GM19463 (cell line): ENCODE results near the gene AGPAT3.
"Not testable (repeated sequence)": the region's sequence is repeated elsewhere in the genome, so short reads cannot be mapped to it uniquely, and the experiment has no call there.

Source experiments
- ATAC-seq: cut with Tn5 transposase; IDR thresholded peaks from one replicate; pipeline ENCODE4 v1.9.1; 2021; ENCODE audit warnings: mild to moderate bottlenecking, moderate library complexity; ENCODE audit not compliant: unreplicated experiment

The AGPAT3 gene, protein sequence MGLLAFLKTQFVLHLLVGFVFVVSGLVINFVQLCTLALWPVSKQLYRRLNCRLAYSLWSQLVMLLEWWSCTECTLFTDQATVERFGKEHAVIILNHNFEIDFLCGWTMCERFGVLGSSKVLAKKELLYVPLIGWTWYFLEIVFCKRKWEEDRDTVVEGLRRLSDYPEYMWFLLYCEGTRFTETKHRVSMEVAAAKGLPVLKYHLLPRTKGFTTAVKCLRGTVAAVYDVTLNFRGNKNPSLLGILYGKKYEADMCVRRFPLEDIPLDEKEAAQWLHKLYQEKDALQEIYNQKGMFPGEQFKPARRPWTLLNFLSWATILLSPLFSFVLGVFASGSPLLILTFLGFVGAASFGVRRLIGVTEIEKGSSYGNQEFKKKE

DNA sequence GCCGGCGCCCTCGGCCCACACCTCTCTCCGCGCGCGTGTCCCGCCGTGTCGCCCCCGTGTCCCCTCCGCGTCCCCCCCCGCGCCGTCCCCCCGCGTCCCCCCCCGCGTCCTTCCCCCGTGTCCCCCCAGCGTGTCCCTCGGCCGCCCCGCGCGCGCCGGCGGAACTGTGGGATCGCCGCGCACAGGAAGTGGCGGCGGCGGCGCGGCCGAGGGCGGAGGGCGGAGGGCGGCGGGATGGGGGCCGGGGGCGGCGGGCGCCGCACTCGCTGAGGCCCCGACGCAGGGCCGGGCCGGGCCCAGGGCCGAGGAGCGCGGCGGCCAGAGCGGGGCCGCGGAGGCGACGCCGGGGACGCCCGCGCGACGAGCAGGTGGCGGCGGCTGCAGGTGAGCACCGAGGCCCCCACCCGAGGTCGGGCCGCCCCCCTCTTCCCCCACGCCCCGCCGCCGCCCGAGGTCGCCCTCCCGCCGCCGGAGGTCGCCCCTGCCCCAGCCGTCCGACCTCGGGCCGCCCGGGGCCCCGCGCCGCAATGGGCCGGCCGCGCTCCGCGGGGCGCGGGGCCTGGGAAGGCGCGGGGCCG, at the start of gene AGPAT3:
TSS of gene AGPAT3 (plus strand) at position 262 of the 578 bp plus-strand sequence. CDS start 94,459 bp downstream, outside the sequence.
- no peak for ATAC-seq

DNA sequence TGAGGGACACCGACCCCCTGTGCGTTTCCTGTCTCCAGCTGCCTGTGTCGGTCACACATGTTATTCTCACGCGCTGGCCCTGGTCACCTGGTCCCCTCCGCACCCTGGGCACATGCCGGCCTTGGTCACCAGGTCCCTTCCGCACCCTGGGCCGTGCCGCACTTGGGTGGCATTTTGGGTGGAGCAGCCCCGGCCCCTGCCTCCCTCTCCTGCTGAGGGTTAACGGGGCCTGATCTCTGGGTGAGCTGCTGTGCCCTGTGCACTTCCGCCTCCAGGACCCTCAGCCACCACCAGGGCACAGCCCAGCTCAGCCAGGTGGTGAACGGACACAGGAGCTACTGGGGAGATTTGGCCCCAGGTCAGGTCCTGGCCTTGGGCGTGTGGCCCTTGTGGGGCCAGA, 49.0 kb upstream of the AGPAT3 start:
- ATAC-seq = no peak

DNA sequence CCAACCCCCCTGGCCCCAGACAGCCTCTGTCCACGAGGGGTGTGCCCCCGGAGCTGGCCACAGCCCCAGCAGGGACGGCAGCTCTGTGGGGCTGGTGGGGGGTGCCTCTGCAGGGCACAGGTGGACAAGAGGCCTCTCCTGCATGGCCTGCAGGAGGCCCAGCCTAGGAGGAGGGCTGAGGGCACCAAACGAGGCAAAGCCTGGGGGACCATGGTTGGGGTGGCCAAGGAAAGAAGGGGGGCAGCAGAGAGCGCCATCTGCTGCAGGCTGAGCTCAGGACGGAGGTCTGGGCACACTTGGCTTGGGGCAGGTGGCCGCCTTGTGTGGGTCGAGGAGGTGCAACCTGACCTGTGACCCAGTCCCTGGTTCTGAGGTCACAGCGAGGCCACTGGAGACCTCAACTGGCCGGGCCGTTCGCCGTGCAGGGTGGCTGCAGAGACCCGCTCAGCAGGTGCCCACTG, 48.4 kb upstream of the AGPAT3 start:
- no peak for ATAC-seq

DNA sequence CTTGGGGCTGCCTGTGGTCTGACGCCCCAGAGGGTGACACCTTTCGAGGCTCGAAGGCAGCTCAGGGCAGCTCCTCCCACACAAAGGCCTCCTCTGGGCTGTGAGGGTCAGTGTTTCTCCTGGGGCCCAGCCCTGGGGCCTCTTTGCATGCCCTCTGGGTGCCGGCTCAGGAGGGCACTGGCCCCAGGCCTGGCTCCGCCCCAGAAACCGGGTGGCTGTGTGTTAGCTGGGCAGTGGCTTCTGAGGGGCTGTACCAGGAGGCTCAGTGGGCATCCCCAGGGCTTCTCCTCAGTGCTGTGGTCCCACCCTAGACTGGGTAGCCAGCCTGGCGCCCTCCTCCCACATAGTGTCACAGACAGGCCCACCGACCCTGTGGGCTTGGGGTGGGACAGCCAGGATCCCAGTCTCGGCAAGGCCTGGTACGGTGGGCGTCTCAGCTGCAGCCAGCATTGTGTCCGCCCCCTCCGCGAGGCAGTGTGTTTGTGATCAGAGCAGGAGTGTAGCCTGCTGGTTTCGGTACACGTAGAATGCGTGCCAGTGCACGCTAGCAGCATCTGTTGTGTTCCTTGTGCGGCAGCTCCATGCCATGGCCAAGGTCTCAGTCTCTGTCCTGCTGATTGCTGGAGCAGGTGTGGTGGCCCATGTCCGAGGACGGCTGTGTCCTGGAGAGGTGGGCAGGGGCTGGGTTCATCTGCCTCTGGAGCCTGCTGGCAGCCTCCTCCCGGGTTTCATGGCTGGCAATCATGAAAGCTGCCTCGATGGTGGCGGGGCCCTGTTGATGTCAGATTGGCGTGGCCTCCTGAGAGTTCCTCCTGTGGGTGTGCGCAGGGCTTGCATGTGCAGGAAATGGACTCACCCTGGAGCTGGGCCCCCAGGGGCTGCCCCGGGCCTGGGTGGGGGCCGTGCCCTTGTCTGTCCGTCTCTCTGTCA, 47.6 kb upstream of the AGPAT3 start:
- no peak for ATAC-seq

DNA sequence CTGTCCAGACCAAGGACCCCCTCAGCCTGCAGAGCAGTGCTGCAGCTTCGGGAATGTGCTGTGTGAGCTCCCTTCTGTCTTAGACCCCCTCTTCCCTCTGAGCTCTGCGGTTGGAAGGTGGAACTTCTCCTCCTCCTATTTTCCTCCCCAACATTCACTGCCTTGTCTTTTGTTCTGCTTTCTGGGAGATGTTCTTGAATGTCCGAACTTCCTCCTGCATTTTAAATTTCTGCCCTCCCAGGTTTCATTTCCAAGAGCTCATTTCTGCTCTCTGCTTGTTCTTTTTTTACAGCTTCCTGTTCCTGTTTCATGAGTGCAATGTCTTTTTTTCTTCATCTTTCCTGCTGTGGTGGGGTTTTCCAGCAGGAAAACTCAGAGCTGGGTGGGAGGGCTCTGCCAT, 46.3 kb upstream of the AGPAT3 start:
- ATAC-seq = no peak

DNA sequence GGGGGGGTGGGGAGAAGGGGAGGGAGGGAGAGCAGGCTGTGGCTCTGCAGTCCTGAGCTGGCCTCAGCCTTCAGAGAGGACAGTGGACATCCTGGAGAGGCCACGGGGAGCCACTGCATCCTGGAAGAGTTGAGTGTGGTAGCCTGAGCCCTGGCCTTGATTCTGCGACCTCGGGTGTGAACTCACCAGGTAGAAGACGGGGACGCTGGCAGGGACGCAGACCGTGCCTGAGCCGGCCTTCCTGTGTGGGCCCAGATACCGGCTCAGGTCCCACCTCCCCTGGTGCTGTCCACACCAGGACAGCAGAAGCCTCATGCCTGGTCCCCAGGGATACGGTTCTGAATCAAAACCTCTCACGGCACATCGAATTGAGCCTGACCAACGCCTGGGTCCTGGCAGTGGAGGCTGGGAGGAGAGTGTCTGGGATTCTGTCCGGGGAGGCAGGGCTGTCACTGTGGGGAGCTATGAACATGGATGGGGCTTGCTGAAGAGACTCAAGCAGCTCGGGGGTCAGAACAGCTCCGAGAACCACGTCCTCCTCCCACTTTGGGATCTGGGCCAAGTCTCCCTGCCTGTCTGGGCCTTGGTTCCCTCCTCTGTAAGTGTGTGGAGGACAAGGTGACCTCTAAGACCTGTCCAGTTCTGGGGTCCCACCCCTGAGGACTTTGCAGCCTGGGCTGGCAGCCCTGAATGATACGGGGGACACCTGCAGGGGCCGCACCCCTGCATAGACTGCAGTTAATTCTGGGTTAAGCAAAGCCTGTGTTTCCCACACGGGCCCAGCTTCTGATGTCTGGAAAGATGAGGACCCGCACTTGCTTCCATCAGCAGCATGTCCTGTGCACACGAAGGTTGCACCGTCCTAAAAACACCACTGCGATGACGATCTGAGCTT, 45.3 kb upstream of the AGPAT3 start:
- ATAC-seq = no peak

DNA sequence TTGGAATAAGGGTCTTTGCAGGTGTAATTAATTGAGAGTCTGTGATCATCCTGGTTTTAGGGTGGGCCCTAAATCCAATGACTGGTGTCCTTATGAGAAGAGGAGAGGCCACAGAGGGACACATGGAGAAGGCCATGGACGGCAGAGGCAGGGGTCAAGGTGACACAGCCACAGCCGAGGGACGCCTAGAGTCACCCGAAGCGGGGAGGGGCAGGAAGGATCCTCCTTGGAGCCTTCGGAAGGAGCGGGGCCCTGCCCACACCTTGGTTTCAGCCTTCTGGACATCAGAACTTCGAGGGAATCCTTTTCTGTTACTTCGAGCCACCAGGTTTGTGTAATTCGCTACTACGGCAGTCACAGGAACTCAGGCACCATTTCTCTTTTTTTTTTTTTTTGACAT, 44.6 kb upstream of the AGPAT3 start:
- ATAC-seq = no peak

DNA sequence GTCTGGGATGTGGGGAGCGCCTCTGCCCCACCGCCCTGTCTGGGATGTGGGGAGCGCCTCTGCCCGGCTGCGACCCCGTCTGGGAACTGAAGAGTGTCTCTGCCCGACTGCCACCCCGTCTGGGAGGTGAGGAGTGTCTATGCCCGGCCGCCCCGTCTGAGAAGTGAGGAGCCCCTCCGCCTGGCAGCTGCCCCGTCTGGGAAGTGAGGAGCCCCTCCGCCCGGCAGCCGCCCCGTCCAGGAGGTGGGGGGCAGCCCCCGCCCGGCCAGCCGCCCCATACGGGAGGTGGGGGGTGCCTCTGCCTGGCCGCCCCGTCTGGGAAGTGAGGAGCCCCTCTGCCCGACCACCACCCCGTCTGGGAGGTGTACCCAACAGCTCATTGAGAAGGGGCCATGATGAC, 42.9 kb upstream of the AGPAT3 start:
- not testable (repeated sequence) for ATAC-seq

DNA sequence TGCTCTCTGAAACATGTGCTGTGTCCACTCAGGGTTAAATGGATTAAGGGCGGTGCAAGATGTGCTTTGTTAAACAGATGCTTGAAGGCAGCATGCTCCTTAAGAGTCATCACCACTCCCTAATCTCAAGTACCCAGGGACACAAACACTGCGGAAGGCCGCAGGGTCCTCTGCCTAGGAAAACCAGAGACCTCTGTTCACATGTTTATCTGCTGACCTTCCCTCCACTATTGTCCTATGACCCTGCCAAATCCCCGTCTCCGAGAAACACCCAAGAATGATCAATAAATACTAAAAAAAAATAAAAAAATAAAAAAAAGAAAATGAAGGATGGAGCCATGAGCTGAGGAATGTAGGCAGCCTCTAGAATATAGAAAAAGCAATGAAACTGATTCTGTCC, 42.3 kb upstream of the AGPAT3 start:
- not testable (repeated sequence) for ATAC-seq

DNA sequence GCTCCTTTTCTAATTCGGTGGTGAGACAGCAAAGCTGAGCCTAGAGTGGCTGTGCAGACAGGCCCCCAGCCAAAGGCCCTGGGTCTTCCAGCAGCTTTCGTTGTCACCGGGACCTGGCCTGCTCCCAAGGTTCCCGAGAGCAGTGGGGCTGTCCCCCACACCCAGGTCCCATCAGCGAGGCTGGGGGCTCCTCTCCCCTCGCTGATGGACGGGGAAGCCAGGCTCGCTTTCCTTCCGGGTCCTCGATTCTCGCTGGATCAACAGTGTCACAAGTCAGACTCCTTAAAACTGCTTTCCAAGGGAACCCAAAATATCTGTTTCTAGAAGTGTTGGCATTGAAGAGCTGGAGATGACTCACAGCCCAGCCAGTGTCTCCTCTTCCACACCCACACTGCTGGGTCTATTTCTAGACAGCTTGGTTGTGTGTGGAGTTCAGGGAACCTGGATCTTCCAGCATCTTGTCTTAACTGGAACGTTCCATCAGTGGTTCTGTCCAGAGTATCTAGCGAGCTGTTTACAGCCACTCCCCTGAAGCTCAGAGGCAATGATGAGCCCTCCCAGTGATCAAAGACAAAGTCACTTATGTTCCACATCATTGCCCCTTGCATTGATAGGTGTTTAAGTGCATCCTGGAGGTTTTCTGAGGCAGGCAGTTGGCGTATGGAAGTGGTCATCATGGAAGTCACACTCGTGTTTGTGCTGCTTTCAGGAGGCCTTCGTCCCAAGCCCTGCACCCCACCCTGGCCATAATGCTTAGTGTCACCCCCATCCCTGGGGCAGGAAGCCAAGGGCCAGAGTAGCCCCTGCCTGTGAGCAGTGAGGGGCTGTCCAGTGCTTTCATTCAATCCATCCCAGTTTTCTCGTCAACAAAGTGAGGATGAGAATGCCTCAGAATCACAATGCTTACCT, 40.4 kb upstream of the AGPAT3 start:
- ATAC-seq = no peak

DNA sequence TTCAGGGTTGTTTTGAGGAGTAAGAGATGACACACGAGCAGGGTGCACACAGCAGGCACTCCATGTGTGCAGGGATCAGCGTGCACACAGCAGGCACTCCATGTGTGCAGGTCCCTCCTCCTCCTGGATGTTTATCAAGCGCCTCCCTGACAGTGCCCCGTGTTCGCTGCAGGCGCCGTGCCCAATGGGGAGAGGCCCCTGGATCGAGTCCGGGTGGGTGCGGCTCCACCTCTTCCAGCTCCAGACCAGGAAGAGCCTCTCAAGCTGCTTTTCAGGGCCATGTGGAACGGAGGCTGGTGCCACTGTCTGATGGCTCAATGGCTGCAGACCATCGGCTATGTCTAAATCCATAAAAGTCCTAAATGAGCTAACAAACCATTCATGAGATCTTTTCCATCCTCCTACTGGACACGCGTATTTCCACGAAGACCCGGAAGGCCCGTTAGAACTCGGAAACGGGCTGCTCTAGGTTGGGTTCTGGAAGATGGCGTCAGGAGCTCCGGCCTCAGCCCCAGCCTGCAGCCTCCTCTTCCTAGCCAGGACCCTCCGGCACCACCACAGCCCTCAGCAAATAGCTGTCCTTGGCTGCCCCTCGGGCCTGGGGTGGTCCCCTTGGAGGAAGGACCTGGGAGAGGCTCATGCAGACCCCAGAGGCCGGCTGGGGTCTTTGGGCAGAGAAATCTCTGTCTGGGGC, 39.6 kb upstream of the AGPAT3 start:
- ATAC-seq = no peak

DNA sequence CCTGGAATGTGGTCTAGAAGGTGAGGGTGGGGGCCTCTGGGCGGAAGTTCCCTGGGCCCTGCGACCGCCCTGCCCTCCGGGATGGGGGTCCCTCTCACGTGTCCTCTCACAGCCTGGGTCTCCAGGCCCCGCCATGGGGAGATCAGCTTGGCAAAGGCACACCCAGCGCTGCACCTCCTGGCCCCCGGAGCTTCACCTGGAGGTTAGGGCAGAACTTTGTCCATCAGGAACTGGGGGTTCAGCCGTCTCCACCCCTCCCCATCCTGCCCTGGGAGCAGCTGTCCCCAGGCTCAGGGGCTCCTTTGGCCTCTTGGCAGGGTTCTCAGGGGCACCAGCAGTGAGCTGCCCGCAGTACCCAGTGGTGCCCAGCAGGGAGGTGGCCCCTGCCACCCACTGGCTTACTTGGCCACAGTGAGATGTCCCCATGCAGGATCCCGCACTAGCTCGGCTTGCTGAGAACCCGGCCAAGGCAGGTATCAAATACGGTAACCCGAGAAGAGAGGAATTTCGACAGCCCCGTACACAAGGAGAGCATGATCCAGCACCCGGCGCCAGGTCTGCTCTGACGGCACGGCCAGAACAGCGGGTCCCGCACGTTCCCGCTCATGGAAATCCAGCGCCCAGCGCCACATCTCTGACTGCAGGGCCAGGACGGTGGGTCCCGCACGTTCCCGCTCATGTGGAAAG, 38.9 kb upstream of the AGPAT3 start:
- no peak for ATAC-seq

DNA sequence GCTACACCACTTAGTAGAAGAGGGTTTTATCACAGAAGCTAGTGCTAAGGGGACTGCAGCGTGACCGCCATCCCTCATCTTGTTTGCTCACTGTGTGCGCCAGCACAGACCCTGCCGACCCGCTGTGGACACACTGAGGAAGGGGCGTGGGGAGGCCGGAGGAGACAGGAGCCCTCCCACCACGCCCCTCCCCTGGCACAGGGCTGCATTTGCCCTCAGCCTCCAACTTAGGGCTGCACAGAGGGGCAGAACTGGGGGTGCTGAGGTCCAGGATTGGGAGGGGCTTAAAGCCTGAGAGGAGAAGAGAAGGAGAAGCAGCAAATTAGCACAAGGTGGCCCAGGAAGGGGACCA, 38.4 kb upstream of the AGPAT3 start:
- no peak for ATAC-seq

DNA sequence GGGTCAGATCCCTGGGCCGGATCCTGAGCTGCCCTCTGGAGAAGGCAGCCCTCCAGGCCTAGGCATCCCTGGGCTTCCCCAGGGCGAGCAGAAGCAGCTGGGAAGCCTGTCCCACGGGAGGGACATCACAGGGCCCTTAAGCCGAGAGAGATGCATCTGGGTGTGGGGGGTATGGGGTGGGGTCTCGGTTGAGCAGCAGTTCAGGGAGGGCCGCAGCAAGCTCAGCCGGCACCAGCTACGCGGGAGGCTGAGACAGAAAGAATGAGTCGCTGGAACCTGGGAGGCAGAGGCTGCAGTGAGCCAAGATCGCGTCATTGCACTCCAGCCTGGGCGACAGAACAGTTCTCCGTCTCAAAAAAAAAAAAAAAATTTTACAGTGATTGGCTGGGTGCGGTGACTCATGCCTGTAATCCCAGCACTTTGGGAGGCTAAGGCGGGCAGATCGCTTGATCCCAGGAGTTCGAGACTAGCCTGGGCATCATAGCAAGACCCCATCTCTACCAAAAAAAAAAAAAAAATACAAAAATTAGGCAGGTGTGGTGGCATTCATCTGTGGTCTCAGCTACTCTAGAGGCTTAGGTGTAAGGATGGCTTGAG, 37.9 kb upstream of the AGPAT3 start:
- ATAC-seq = no peak

DNA sequence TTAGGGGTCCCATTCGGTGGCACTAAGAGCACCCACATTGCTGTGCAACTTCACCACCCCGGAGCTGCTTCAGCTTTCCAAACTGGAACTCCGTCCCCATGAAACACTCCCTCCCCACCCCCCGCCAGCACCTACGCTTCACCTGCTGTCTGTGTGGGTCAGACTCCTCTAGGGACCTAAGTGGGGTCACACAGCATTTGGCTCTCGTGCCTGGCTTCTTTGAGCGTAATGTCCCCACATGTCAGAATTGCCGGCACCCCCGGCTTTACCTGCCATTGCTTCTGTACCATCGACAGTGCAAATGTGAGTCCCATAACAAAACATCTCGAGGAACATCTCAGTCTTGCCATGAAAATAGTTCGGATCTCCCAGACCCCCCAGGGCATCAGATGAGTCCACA, 35.9 kb upstream of the AGPAT3 start:
- no peak for ATAC-seq

DNA sequence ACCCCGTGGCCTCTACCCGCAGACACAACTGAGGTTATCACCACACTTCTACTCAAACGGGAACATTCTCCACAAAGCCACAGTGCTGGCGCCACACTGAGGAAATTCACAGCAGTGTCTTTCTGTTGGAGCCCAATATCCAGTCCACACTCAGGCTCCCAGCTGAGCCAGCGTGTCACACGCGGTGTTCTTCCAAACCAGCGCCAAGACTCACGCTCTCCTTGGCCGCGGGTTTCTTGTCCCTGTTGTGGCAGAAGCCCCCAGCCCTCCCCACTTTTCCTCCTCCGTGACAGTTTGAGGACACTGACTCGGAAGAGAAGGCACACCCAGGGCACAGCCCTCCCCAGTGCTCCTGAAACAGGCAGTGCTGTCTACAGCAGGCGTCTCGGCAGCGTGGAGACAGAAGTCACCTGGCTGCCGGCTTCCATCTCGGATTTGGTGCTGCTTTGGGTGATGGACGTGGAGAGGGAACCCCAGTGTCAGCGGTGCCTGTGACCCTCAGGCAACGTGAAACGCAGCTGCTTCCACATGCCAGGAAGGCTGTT, 35.4 kb upstream of the AGPAT3 start:
- no peak for ATAC-seq

DNA sequence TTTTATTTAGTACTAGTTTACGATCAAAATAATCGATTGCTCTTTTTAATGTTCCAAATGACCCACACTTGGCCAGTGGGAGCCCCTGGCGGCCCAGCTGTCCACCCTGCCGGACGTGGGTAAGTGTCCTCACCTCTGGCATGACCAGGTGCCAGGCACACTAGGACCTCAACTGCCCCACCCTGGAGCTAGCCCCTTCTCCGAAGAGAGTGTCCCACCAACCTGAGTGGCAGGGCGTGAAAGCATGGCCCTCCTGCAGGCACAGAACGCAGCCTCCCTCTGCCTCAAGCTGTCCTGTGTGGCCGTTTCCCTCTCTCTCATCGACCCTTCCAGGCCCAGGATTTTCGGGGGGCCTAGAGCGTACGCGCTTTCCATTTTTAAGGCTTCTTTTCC, 32.9 kb upstream of the AGPAT3 start:
- ATAC-seq = no peak

DNA sequence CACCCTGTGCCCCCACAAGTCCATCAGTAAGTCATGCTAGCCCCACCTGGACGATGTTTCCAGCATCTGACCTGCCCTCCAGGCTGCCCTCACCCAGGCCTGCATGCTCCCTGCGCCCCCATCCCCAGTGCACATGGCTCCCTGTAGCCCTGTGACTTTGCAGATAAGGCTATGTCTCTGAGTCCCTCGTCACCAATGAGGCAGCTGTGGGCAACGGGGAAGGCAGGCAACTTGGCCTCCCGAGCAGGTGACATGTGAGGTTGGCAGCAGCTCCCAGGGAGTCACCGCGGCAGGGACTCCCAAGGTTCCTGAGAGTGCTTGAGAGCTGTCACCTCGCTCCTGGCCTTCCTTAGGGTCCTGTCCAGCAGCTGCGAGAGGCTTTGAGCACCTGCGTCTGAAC, 32.4 kb upstream of the AGPAT3 start:
- no peak for ATAC-seq
